ENCODE results near the gene SLC26A6. TPM values are rescaled to one million over a fixed set of nuclear protein-coding genes. Genes with fewer than 3 reads are reported as not detected.

SLC26A6 gene
- polyA plus RNA-seq, 1 donor from 2014 or later, result 23.6 TPM

GRCh38 chr3:48679411-48680391 is 44.4 kb upstream of the SLC26A6 start:
- Histone ChIP-seq H2AFZ (ENCODE audit: low read depth, low read length) (no peak overlapping the region), H3K9me3 (ENCODE audit: low read length) (no peaks in the 10 kb centered on the region), H3F3A (ENCODE audit: insufficient read depth, low read length, poor library complexity, severe bottlenecking) (no peaks in the 10 kb centered on the region), H3K79me2 (replicated peaks; ENCODE audit: insufficient read depth, low read length) (peaks cover 5% of the 10 kb centered on the region), H4K20me1 (ENCODE audit: insufficient read depth) (no peaks in the 10 kb centered on the region), H3K9ac (ENCODE audit: low read length) (no peak overlapping the region), H3K9me2 (ENCODE audit: insufficient read depth, low read length) (no peaks in the 10 kb centered on the region), H3K36me3 (ENCODE audit: insufficient read depth, low read length) (peaks cover 14% of the 10 kb centered on the region), H3K27me3 (ENCODE audit: insufficient read depth, low read depth, low read length) (no peaks in the 10 kb centered on the region), H3K4me2 (ENCODE audit: low read length) (no peak overlapping the region), H3K27ac (ENCODE audit: low read length) (no peak overlapping the region), H3K4me3 (ENCODE audit: low read length) (no peak overlapping the region)
- TF ChIP-seq SMC3 (conservative IDR thresholded peaks at IDR 0.05; ENCODE audit: poor library complexity) (no peak), EP300 (conservative IDR thresholded peaks at IDR 0.05; ENCODE audit: poor library complexity, severe bottlenecking) (no peak), CTCF (IDR thresholded peaks at IDR 0.05; ENCODE audit: poor library complexity, severe bottlenecking) (no peak), REST (IDR thresholded peaks at IDR 0.05; ENCODE audit: borderline replicate concordance) (no peak), RAD21 (conservative IDR thresholded peaks at IDR 0.05) (no peak), MXI1 (conservative IDR thresholded peaks at IDR 0.05; ENCODE audit: poor library complexity, severe bottlenecking) (no peak), EZH2 (IDR thresholded peaks at IDR 0.05; ENCODE audit: borderline replicate concordance, insufficient read depth, low read length, poor library complexity, severe bottlenecking) (no peak), POLR2AphosphoS5 (IDR thresholded peaks at IDR 0.05) (no peak), TAF1 (IDR thresholded peaks at IDR 0.05; ENCODE audit: low read depth) (no peak)

GRCh38 chr3:48678566-48679380 is 43.5 kb upstream of the SLC26A6 start:
- Histone ChIP-seq H3K9ac (ENCODE audit: low read length) (no peak overlapping the region), H4K20me1 (ENCODE audit: insufficient read depth) (no peaks in the 10 kb centered on the region), H3K27ac (ENCODE audit: low read length) (no peak overlapping the region), H3K9me2 (ENCODE audit: insufficient read depth, low read length) (no peaks in the 10 kb centered on the region), H3K4me2 (ENCODE audit: low read length) (no peak overlapping the region), H3K27me3 (ENCODE audit: insufficient read depth, low read depth, low read length) (no peaks in the 10 kb centered on the region), H3K36me3 (ENCODE audit: insufficient read depth, low read length) (peaks cover 14% of the 10 kb centered on the region), H2AFZ (ENCODE audit: low read depth, low read length) (no peak overlapping the region), H3K4me3 (ENCODE audit: low read length) (no peak overlapping the region), H3K79me2 (replicated peaks; ENCODE audit: insufficient read depth, low read length) (no peaks in the 10 kb centered on the region), H3K9me3 (ENCODE audit: low read length) (no peaks in the 10 kb centered on the region), H3F3A (ENCODE audit: insufficient read depth, low read length, poor library complexity, severe bottlenecking) (no peaks in the 10 kb centered on the region)
- TF ChIP-seq MXI1 (conservative IDR thresholded peaks at IDR 0.05; ENCODE audit: poor library complexity, severe bottlenecking) (no peak), EP300 (conservative IDR thresholded peaks at IDR 0.05; ENCODE audit: poor library complexity, severe bottlenecking) (no peak), EZH2 (IDR thresholded peaks at IDR 0.05; ENCODE audit: borderline replicate concordance, insufficient read depth, low read length, poor library complexity, severe bottlenecking) (no peak), REST (IDR thresholded peaks at IDR 0.05; ENCODE audit: borderline replicate concordance) (no peak), SMC3 (conservative IDR thresholded peaks at IDR 0.05; ENCODE audit: poor library complexity) (no peak), POLR2AphosphoS5 (IDR thresholded peaks at IDR 0.05) (no peak), TAF1 (IDR thresholded peaks at IDR 0.05; ENCODE audit: low read depth) (no peak), CTCF (IDR thresholded peaks at IDR 0.05; ENCODE audit: poor library complexity, severe bottlenecking) (no peak), RAD21 (conservative IDR thresholded peaks at IDR 0.05) (no peak)
